H1 (cell line): ENCODE measurements around the gene IKZF3. TPM values are rescaled to one million over a fixed set of nuclear protein-coding genes. Genes with fewer than 3 reads are reported as not detected.

Source experiments
- CTCF ChIA-PET: fragments of 300-600 bp; sonication (Branson Sonifier 250); formaldehyde crosslinking; loops from one replicate; lab custom pipeline; 2021; ENCODE audit not compliant: partially characterized antibody; lab: Charles Lee
- POLR2A ChIA-PET: fragments of 300-600 bp; sonication (Branson Sonifier 250); formaldehyde crosslinking; loops from one replicate; lab custom pipeline; 2021; ENCODE audit warnings: inconsistent platforms; ENCODE audit not compliant: partially characterized antibody; lab: Charles Lee
- DNase-seq, 2 experiments: peaks; one replicate each; pipeline versions ENCODE4 v3.0.0 to v3.0.0-alpha.2; 2010 to 2022; ENCODE audit warnings: low spot score in 2 of 2, low read depth in 1 of 2, mixed read lengths in 1 of 2
- FAIRE-seq: peaks from 2 replicates; lab custom pipeline; 2011; peaks lifted over from hg19 to GRCh38; lab: Jason Lieb, UNC
- H2AFZ ChIP-seq: 2 replicates; pipeline ENCODE4 v1.8.1; 2012; ENCODE audit warnings: low read length, inconsistent platforms
- H2AK5ac ChIP-seq: 2 replicates; pipeline ENCODE4 v1.6.1; 2013; ENCODE audit warnings: low read depth, low read length
- H2BK120ac ChIP-seq: replicated peaks from 2 replicates; pipeline ENCODE3; 2013; ENCODE audit warnings: low read depth, low read length, inconsistent platforms
- H2BK12ac ChIP-seq: 2 replicates; pipeline ENCODE4 v1.6.1; 2013; ENCODE audit warnings: low read depth, low read length
- H2BK15ac ChIP-seq: 2 replicates; pipeline ENCODE4 v1.6.1; 2013; ENCODE audit warnings: low read length
- H2BK20ac ChIP-seq: 2 replicates; pipeline ENCODE4 v1.6.1; 2013; ENCODE audit warnings: low read length
- H2BK5ac ChIP-seq: 2 replicates; pipeline ENCODE4 v1.6.1; 2013; ENCODE audit warnings: low read depth, low read length
- H3K14ac ChIP-seq: 2 replicates; pipeline ENCODE4 v1.6.1; 2013; ENCODE audit warnings: inconsistent platforms; ENCODE audit not compliant: insufficient read length
- H3K18ac ChIP-seq: 2 replicates; pipeline ENCODE4 v1.6.1; 2013; ENCODE audit warnings: low read length; ENCODE audit errors: extremely low read depth
- H3K23ac ChIP-seq: 2 replicates; pipeline ENCODE4 v1.6.1; 2013; ENCODE audit warnings: inconsistent platforms; ENCODE audit not compliant: insufficient read length
- H3K23me2 ChIP-seq: 2 replicates; pipeline ENCODE4 v1.6.1; 2013; ENCODE audit warnings: low read depth, low read length
- H3K27ac ChIP-seq: 2 replicates; pipeline ENCODE4 v1.6.1; 2011; ENCODE audit warnings: low read depth, low read length, inconsistent platforms
- H3K27me3 ChIP-seq, 4 experiments: replicated peaks in 1 of 4; 1 replicate in 1 of 4; 2 replicates in 3 of 4; pipeline versions ENCODE4 v1.6.1 to v1.8.1; 2011 to 2013; ENCODE audit warnings: low read length in 3 of 4, mild to moderate bottlenecking in 3 of 4, inconsistent platforms in 2 of 4, mixed read lengths in 2 of 4, moderate library complexity in 1 of 4; ENCODE audit not compliant: control insufficient read depth in 3 of 4, insufficient read depth in 3 of 4; ENCODE audit errors: extremely low read depth in 1 of 4
- H3K36me3 ChIP-seq, 4 experiments: 2 replicates each; pipeline versions ENCODE4 v1.6.1 to v1.8.1; 2011 to 2013; ENCODE audit warnings: mild to moderate bottlenecking in 4 of 4, low read length in 3 of 4, moderate library complexity in 2 of 4, control low read depth in 1 of 4, inconsistent platforms in 1 of 4; ENCODE audit not compliant: insufficient read depth in 4 of 4, control insufficient read depth in 2 of 4
- H3K4ac ChIP-seq: replicated peaks from 2 replicates; pipeline ENCODE3; 2013; ENCODE audit warnings: low read length, low read depth, mixed read lengths, inconsistent platforms; ENCODE audit not compliant: insufficient read length
- H3K4me1 ChIP-seq, 4 experiments: replicated peaks in 1 of 4; 1 replicate in 1 of 4; 2 replicates in 3 of 4; pipeline versions ENCODE4 v1.6.1 to v1.8.1; 2011 to 2013; ENCODE audit warnings: low read length in 3 of 4, inconsistent platforms in 2 of 4, mixed read lengths in 1 of 4; ENCODE audit not compliant: insufficient read depth in 4 of 4, control insufficient read depth in 3 of 4
- H3K4me2 ChIP-seq, 2 experiments: 2 replicates each; pipeline versions ENCODE4 v1.6.1 to v1.8.1; 2011 to 2013; ENCODE audit warnings: low read depth in 2 of 2, low read length in 2 of 2, control low read depth in 1 of 2, inconsistent platforms in 1 of 2, mild to moderate bottlenecking in 1 of 2; ENCODE audit not compliant: insufficient read depth in 1 of 2
- H3K4me3 ChIP-seq, 4 experiments: fragments of 200-600, 300-600 bp in 1 of 4; sonication (generic), shearing (Covaris generic), sonication (Bioruptor Twin) in 1 of 4; 2 replicates each; pipeline versions ENCODE4 v1.5.1 to v1.8.1; 2011 to 2016; ENCODE audit warnings: low read length in 4 of 4, low read depth in 3 of 4, control low read depth in 2 of 4, inconsistent platforms in 2 of 4, mild to moderate bottlenecking in 2 of 4, mixed read lengths in 1 of 4, moderate library complexity in 1 of 4; ENCODE audit not compliant: insufficient read depth in 2 of 4; ENCODE audit errors: extremely low read depth in 1 of 4
- H3K56ac ChIP-seq: replicated peaks from 2 replicates; pipeline ENCODE3; 2013; ENCODE audit warnings: low read depth, mild to moderate bottlenecking, mixed read lengths, low read length, inconsistent platforms; ENCODE audit not compliant: insufficient read length
- H3K79me1 ChIP-seq: 2 replicates; pipeline ENCODE4 v1.6.1; 2013; ENCODE audit warnings: low read depth, low read length, control low read depth
- H3K79me2 ChIP-seq, 2 experiments: 2 replicates each; pipeline versions ENCODE4 v1.6.1 to v1.8.1; 2012 to 2013; ENCODE audit warnings: low read length in 2 of 2, mild to moderate bottlenecking in 2 of 2, inconsistent platforms in 1 of 2; ENCODE audit not compliant: insufficient read depth in 2 of 2, control insufficient read depth in 1 of 2
- H3K9ac ChIP-seq, 4 experiments: replicated peaks in 1 of 4; 1 replicate in 1 of 4; 2 replicates in 3 of 4; pipeline versions ENCODE4 v1.6.1 to v1.8.1; 2011 to 2013; ENCODE audit warnings: low read depth in 3 of 4, low read length in 3 of 4, control low read depth in 2 of 4, mild to moderate bottlenecking in 2 of 4, moderate library complexity in 2 of 4, inconsistent platforms in 1 of 4; ENCODE audit errors: extremely low read depth in 1 of 4
- H3K9me3 ChIP-seq, 2 experiments: 2 replicates each; pipeline versions ENCODE4 v1.6.1 to v1.8.1; 2012 to 2013; ENCODE audit warnings: mild to moderate bottlenecking in 2 of 2, moderate library complexity in 2 of 2, control low read depth in 1 of 2, inconsistent platforms in 1 of 2, low read depth in 1 of 2, low read length in 1 of 2, mixed read lengths in 1 of 2; ENCODE audit not compliant: insufficient read depth in 2 of 2
- H4K20me1 ChIP-seq, 2 experiments: replicated peaks in 1 of 2; 2 replicates each; pipeline versions ENCODE3 to v1.8.1; 2011 to 2013; ENCODE audit warnings: inconsistent platforms in 2 of 2, low read length in 2 of 2, mild to moderate bottlenecking in 1 of 2; ENCODE audit not compliant: insufficient read depth in 2 of 2, control insufficient read depth in 1 of 2
- H4K5ac ChIP-seq: 2 replicates; pipeline ENCODE4 v1.6.1; 2013; ENCODE audit warnings: low read length, low read depth, mixed read lengths, inconsistent platforms; ENCODE audit not compliant: insufficient read length
- H4K8ac ChIP-seq: 2 replicates; pipeline ENCODE4 v1.8.0; 2013; ENCODE audit warnings: mild to moderate bottlenecking, moderate library complexity, low read length, inconsistent platforms; ENCODE audit not compliant: insufficient read depth; ENCODE audit errors: extremely low read depth
- H4K91ac ChIP-seq: replicated peaks from 2 replicates; pipeline ENCODE3; 2013; ENCODE audit warnings: low read length, mixed read lengths, inconsistent platforms; ENCODE audit not compliant: insufficient read length
- ASH2L ChIP-seq: fragments of 200-600, 300-600 bp; sonication (generic); IDR thresholded peaks from one replicate; pipeline ENCODE4 v1.7.1; 2017; ENCODE audit warnings: low read length
- CHD2 ChIP-seq: IDR thresholded peaks from 2 replicates; pipeline ENCODE4 v1.6.1; 2012; ENCODE audit warnings: low read length, improper control_type of control experiment
- MAFK ChIP-seq: IDR thresholded peaks from 2 replicates; pipeline ENCODE4 v1.6.1; 2012; ENCODE audit warnings: low read depth, mild to moderate bottlenecking, improper control_type of control experiment, low read length
- POLR2A ChIP-seq, 2 experiments: IDR thresholded peaks; 1 replicate in 1 of 2; 2 replicates in 1 of 2; pipeline ENCODE4 v1.6.1; 2011; ENCODE audit warnings: low read depth in 2 of 2, low read length in 2 of 2, mild to moderate bottlenecking in 2 of 2; ENCODE audit errors: control extremely low read depth in 1 of 2
- RFX5 ChIP-seq: IDR thresholded peaks from 2 replicates; pipeline ENCODE4 v1.6.1; 2011; ENCODE audit warnings: low read depth, low read length, improper control_type of control experiment, borderline replicate concordance
- SIRT6 ChIP-seq: IDR thresholded peaks from one replicate; pipeline ENCODE4 v1.7.1; 2012; ENCODE audit warnings: low read length, inconsistent platforms
- SP1 ChIP-seq: IDR thresholded peaks from 2 replicates; pipeline ENCODE4 v1.6.1; 2011; ENCODE audit warnings: low read depth, low read length
- SUZ12 ChIP-seq: fragments of 200-600 bp; sonication (generic); IDR thresholded peaks from 2 replicates; pipeline ENCODE4 v1.6.1; 2012; ENCODE audit warnings: mild to moderate bottlenecking, inconsistent platforms, low read length, moderate library complexity, mixed read lengths
- WGBS, 2 experiments: shearing (Covaris generic) in 1 of 2; methylation state at CpG; one replicate each; pipeline versions ENCODE4 v1.1.6 to v1.1.7; 2013 to 2015; ENCODE audit warnings: low lambda C conversion rate in 2 of 2, mixed read lengths in 2 of 2, inconsistent platforms in 1 of 2, low coverage in 1 of 2, missing lambda C conversion rate in 1 of 2; ENCODE audit not compliant: insufficient replicate concordance in 2 of 2, insufficient coverage in 1 of 2, insufficient read length in 1 of 2; ENCODE audit errors: extremely low coverage in 1 of 2, missing lambda C conversion rate in 1 of 2; 5-methylcytosine and 5-hydroxymethylcytosine counted together
- polyA plus RNA-seq, 7 experiments: library from polyadenylated mRNA; depleted of rRNA in 3 of 7; stranded (reverse) in 5 of 7; unstranded in 2 of 7; fragments of >200 nt in 5 of 7; fragments of 200-250 nt in 2 of 7; gene quantifications; 1 replicate in 5 of 7; 2 replicates in 1 of 7; 4 replicates in 1 of 7; pipeline versions ENCODE4 v1.2.1 to v1.2.3, GENCODE V29; 2011 to 2013; ENCODE audit warnings: missing spikeins in 2 of 7, mixed read lengths in 2 of 7
- total RNA-seq: library from RNA; stranded (reverse); fragmentation: NEBNext Ultra II Directional; extraction: Animal tissue kit (Norgen Biotek cat#: 25700); gene quantifications from 2 replicates; pipeline ENCODE4 v1.2.1, GENCODE V29; 2021
- TF ChIP-seq, protein P1 (sequence below), 3 experiments: IDR thresholded peaks; 1 replicate in 2 of 3; 2 replicates in 1 of 3; pipeline versions ENCODE4 v1.5.1 to v1.6.1; 2011; ENCODE audit warnings: low read length in 3 of 3, mild to moderate bottlenecking in 3 of 3, inconsistent platforms in 2 of 3, low read depth in 1 of 3, moderate library complexity in 1 of 3; ENCODE audit not compliant: insufficient read depth in 1 of 3; ENCODE audit errors: control extremely low read depth in 1 of 3

IKZF3 gene
- total and polyA plus RNA-seq, 2 of the 8 experiments (the other 6 are each of a cell fraction or from before 2014, with no cell fraction given) = 0.23 to 0.56 TPM

DNA sequence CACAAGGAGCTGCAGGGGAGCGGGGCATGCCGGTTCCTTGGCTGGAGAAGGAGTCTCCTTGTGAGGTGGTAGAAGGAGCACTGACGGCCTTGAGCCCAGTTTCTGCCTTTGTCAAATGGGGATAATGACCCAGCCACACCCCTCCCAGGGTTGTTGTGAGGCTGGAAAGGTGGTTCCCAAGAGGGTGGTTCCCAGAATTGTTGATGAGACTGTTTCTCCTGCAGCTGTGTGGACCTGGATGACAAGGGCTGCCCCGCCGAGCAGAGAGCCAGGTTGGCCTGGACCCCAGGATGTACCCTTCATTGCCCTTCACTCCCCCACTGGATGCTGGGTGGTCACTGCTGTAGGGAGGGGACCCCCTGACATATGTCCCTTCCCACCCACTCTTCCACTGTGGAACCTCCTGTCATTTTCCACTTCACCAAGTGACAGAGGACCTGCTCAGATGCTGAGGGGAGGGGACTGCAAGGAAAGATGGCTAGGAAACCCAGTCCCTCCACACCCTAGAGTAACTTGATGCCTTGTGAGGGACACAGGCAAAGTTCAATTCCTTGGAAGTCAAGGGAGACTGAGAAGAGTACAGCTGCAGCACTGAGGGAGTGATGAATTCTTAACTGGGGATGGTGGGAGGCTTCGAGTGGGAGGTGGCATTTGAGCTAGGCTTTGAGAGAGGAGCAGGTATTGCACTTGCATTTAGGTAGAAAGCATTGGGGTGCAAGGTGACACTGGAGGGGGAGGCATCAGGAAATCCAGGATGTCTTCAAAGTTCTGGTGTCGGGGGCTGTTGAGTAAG is 144.4 kb downstream of the IKZF3 start:
- Histone ChIP-seq H3K9ac (no peak overlapping the region), H3K18ac (no peak overlapping the region), H2BK120ac (no peak overlapping the region), H3K56ac (no peak overlapping the region), H2BK12ac (no peak overlapping the region), H3K27ac (no peak overlapping the region), H3K4me3 (no peak overlapping the region), H3K4me2 (no peak overlapping the region), H3K36me3 (peaks cover 38 to 80% (median 63%) of the 10 kb centered on the region in 4 experiments), H4K5ac (no peak overlapping the region), H3K14ac (no peak overlapping the region), H3K4ac (no peak overlapping the region), H3K27me3 (no peaks in the 10 kb centered on the region), H3K4me1 (peaks cover 0 to 7% (median 4%) of the 10 kb centered on the region in 4 experiments; a peak in 6 of 7 replicates), H3K9me3 (no peaks in the 10 kb centered on the region), H2AFZ (no peak overlapping the region), H2AK5ac (no peak overlapping the region), H2BK5ac (no peak overlapping the region), H2BK20ac (no peak overlapping the region), H4K20me1 (peaks cover 10 to 13% of the 10 kb centered on the region in 2 experiments), H2BK15ac (no peak overlapping the region), H3K23me2 (no peaks in the 10 kb centered on the region), H4K8ac (no peak overlapping the region; the same call in 1 of the 2 replicates), H3K79me1 (peaks cover 2% of the 10 kb centered on the region), H4K91ac (no peak overlapping the region), H3K23ac (no peak overlapping the region), H3K79me2 (no peaks in the 10 kb centered on the region; a peak in 1 of 4 replicates)
- WGBS, 2 experiments = 92% methylated on average over 7 of the region's 7 CpGs; no CpG with 5 or more reads in 1 of the 2 experiments
- ChIA-PET POLR2A (interaction anchor here (0.8 to 3.8 kb wide), 10 partner anchors 9 to 48 kb away, joined by 3 to 34 read pairs (median 4); partner anchors contain the start of genes ERBB2, MIEN1 and PGAP3), CTCF (interaction anchor here (0.6 to 3.3 kb wide), 14 partner anchors 9 to 142 kb away, joined by 3 to 28 read pairs (median 4); partner anchors contain the start of genes MIEN1 and PNMT)
- FAIRE-seq = no peak
- DNase-seq = no peak
- TF ChIP-seq SP1 (no peak), CHD2 (no peak), MAFK (no peak), SIRT6 (no peak), POLR2A (IDR thresholded peaks at IDR 0.05; ENCODE audit: control extremely low read depth in 1 of 2, low read depth in 2 of 2, low read length in 2 of 2) (no peak), ASH2L (no peak), RFX5 (no peak), SUZ12 (no peak)
- TF ChIP-seq, protein P1, sequence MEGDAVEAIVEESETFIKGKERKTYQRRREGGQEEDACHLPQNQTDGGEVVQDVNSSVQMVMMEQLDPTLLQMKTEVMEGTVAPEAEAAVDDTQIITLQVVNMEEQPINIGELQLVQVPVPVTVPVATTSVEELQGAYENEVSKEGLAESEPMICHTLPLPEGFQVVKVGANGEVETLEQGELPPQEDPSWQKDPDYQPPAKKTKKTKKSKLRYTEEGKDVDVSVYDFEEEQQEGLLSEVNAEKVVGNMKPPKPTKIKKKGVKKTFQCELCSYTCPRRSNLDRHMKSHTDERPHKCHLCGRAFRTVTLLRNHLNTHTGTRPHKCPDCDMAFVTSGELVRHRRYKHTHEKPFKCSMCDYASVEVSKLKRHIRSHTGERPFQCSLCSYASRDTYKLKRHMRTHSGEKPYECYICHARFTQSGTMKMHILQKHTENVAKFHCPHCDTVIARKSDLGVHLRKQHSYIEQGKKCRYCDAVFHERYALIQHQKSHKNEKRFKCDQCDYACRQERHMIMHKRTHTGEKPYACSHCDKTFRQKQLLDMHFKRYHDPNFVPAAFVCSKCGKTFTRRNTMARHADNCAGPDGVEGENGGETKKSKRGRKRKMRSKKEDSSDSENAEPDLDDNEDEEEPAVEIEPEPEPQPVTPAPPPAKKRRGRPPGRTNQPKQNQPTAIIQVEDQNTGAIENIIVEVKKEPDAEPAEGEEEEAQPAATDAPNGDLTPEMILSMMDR (IDR thresholded peaks at IDR 0.05; ENCODE audit: control extremely low read depth in 1 of 3, insufficient read depth in 1 of 3, low read depth in 1 of 3, low read length in 3 of 3) = no peak
